Activated CD4-positive, alpha-beta T cell treated with anti-CD3 and anti-CD28 coated beads, Interleukin-2, amount 50 U/mL, for 1 hour (primary cell): ENCODE measurements around the gene LMBR1L.

ENCODE experiments used
- DNase-seq: peaks from one replicate; pipeline ENCODE4 v3.0.0-alpha.2; 2020

Gene LMBR1L

GRCh38 chr12:49050507-49051372, 59.9 kb downstream of the LMBR1L start:
- DNase-seq = no peak

DNA sequence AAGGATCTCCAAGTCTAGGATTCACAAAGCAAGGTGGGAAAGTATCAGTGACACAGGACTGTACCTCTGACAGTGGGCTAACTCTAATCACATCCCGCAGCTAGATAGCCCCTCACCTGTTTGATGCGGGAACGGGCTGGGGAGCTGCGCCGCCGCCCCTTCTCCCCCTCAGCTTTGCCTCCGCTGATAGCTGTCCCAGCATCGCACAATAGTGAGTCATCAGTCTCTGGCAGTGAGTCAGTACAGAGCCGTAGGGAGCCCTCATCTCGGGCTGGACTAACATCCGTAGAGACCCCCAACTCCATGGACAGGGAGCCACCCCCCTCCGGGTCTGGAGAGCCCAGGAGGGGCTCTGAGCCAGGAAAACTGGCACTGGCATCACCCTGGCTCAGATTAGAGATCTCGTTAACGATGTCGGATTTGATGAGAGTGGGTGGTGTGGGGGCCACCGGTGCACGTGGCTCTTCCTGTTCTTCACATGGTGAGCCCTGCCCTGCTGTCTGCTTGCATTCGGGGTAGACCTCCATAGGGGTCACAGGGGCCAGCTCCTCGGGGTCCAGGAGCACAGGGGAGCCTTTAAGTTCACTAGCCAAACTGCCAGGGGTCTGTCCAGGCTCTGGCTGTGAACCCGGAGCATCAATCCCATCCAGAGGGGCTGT, 61.0 kb downstream of the LMBR1L start:
- no peak for DNase-seq

GRCh38 chr12:49048953-49049352, 61.7 kb downstream of the LMBR1L start:
- DNase-seq = no peak
